H9 (cell line): ENCODE results near the gene PXDC1. TPM values are rescaled to one million over a fixed set of nuclear protein-coding genes. Genes with fewer than 3 reads are reported as not detected.

ENCODE experiments used
- DNase-seq: peaks from one replicate; pipeline ENCODE4 v3.0.0-alpha.2; 2017
- H2AFZ ChIP-seq: one replicate; pipeline ENCODE4 v1.6.1; 2013; ENCODE audit warnings: mild to moderate bottlenecking, low read length, control low read depth, moderate library complexity
- H2AK5ac ChIP-seq: 2 replicates; pipeline ENCODE4 v1.6.1; 2013; ENCODE audit warnings: low read length, control low read depth, mixed read lengths; ENCODE audit not compliant: insufficient read length
- H2BK120ac ChIP-seq: one replicate; pipeline ENCODE4 v1.6.1; 2013; ENCODE audit warnings: low read depth, mild to moderate bottlenecking, low read length, control low read depth, inconsistent platforms; ENCODE audit not compliant: poor library complexity, severe bottlenecking
- H2BK12ac ChIP-seq: 2 replicates; pipeline ENCODE4 v1.6.1; 2013; ENCODE audit warnings: low read length, control low read depth, mixed read lengths, low read depth; ENCODE audit not compliant: insufficient read length
- H2BK15ac ChIP-seq: 2 replicates; pipeline ENCODE4 v1.6.1; 2013; ENCODE audit warnings: low read depth, low read length, control low read depth
- H2BK20ac ChIP-seq: one replicate; pipeline ENCODE4 v1.6.1; 2013; ENCODE audit warnings: low read depth, mild to moderate bottlenecking, low read length, control low read depth, inconsistent platforms; ENCODE audit not compliant: poor library complexity, severe bottlenecking
- H2BK5ac ChIP-seq: 2 replicates; pipeline ENCODE4 v1.6.1; 2013; ENCODE audit warnings: low read length, control low read depth, mixed read lengths; ENCODE audit not compliant: insufficient read length
- H3K14ac ChIP-seq: 2 replicates; pipeline ENCODE4 v1.6.1; 2013; ENCODE audit warnings: low read length, control low read depth; ENCODE audit not compliant: insufficient read depth
- H3K18ac ChIP-seq: 2 replicates; pipeline ENCODE4 v1.6.1; 2013; ENCODE audit warnings: low read depth, mild to moderate bottlenecking, mixed read lengths, low read length, control low read depth; ENCODE audit not compliant: insufficient read length
- H3K23ac ChIP-seq: 2 replicates; pipeline ENCODE4 v1.6.1; 2013; ENCODE audit warnings: low read length, control low read depth, mixed read lengths, low read depth; ENCODE audit not compliant: insufficient read length
- H3K23me2 ChIP-seq: 2 replicates; pipeline ENCODE4 v1.6.1; 2013; ENCODE audit warnings: low read depth, mild to moderate bottlenecking, mixed read lengths, low read length, control low read depth; ENCODE audit not compliant: insufficient read length, poor library complexity, severe bottlenecking
- H3K27ac ChIP-seq: 2 replicates; pipeline ENCODE4 v1.5.1; 2013; ENCODE audit warnings: low read length, control low read depth, mixed read lengths, low read depth; ENCODE audit not compliant: insufficient read length
- H3K27me3 ChIP-seq: 2 replicates; pipeline ENCODE4 v1.6.1; 2013; ENCODE audit warnings: low read length, control low read depth, inconsistent platforms; ENCODE audit not compliant: insufficient read depth
- H3K4ac ChIP-seq: 2 replicates; pipeline ENCODE4 v1.6.1; 2013; ENCODE audit warnings: low read depth, mild to moderate bottlenecking, control low read depth, inconsistent platforms, low read length, moderate library complexity
- H3K4me1 ChIP-seq: 2 replicates; pipeline ENCODE4 v1.6.1; 2013; ENCODE audit warnings: low read length, control low read depth, inconsistent platforms; ENCODE audit not compliant: insufficient read depth
- H3K4me2 ChIP-seq: 2 replicates; pipeline ENCODE4 v1.6.1; 2013; ENCODE audit warnings: low read length, control low read depth, mixed read lengths; ENCODE audit not compliant: insufficient read length, insufficient read depth
- H3K56ac ChIP-seq: 2 replicates; pipeline ENCODE4 v1.6.1; 2013; ENCODE audit warnings: low read depth, mild to moderate bottlenecking, mixed read lengths, low read length, control low read depth; ENCODE audit not compliant: insufficient read length
- H3K79me1 ChIP-seq: 2 replicates; pipeline ENCODE4 v1.6.1; 2013; ENCODE audit warnings: low read depth, mild to moderate bottlenecking, moderate library complexity, low read length, control low read depth, inconsistent platforms; ENCODE audit not compliant: insufficient read depth, poor library complexity, severe bottlenecking
- H3K79me2 ChIP-seq: 2 replicates; pipeline ENCODE4 v1.6.1; 2013; ENCODE audit warnings: low read length, control low read depth, inconsistent platforms; ENCODE audit not compliant: insufficient read depth
- H3K9ac ChIP-seq: 2 replicates; pipeline ENCODE4 v1.6.1; 2013; ENCODE audit warnings: low read length, control low read depth, mixed read lengths; ENCODE audit not compliant: insufficient read length; ENCODE audit errors: extremely low read depth
- H3K9me3 ChIP-seq: one replicate; pipeline ENCODE4 v1.6.1; 2013; ENCODE audit warnings: low read depth, low read length, inconsistent platforms; ENCODE audit not compliant: control insufficient read depth
- H3T11ph ChIP-seq: one replicate; pipeline ENCODE4 v1.6.1; 2013; ENCODE audit warnings: mild to moderate bottlenecking, low read length, control low read depth, inconsistent platforms
- H4K20me1 ChIP-seq: one replicate; pipeline ENCODE4 v1.6.1; 2013; ENCODE audit not compliant: control insufficient read depth, insufficient read length, insufficient read depth
- H4K5ac ChIP-seq: 2 replicates; pipeline ENCODE4 v1.6.1; 2013; ENCODE audit warnings: low read depth, mild to moderate bottlenecking, mixed read lengths, low read length, control low read depth; ENCODE audit not compliant: insufficient read length
- H4K8ac ChIP-seq: replicated peaks from 2 replicates; pipeline ENCODE4 v1.6.1; 2013; ENCODE audit warnings: low read length, control low read depth, mixed read lengths, low read depth; ENCODE audit not compliant: insufficient read length
- H4K91ac ChIP-seq: 2 replicates; pipeline ENCODE4 v1.6.1; 2013; ENCODE audit warnings: low read depth, mild to moderate bottlenecking, moderate library complexity, mixed read lengths, low read length, control low read depth; ENCODE audit not compliant: insufficient read length
- H3K27ac Mint-ChIP-seq, 3 experiments: 2 replicates in 2 of 3; 3 replicates in 1 of 3; pipeline ENCODE4 v1.8.0; 2020 to 2021; ENCODE audit warnings: mixed read lengths in 3 of 3, mild to moderate bottlenecking in 1 of 3, moderate library complexity in 1 of 3
- H3K27me3 Mint-ChIP-seq: 2 replicates; pipeline ENCODE4 v1.8.0; 2021; ENCODE audit warnings: low read depth, mild to moderate bottlenecking, moderate library complexity, mixed read lengths
- H3K36me3 Mint-ChIP-seq, 3 experiments: 2 replicates in 2 of 3; 3 replicates in 1 of 3; pipeline ENCODE4 v1.8.0; 2020 to 2021; ENCODE audit warnings: low read depth in 3 of 3, mixed read lengths in 3 of 3; ENCODE audit not compliant: insufficient read depth in 1 of 3
- H3K4me1 Mint-ChIP-seq, 2 experiments: 2 replicates each; pipeline ENCODE4 v1.8.0; 2020; ENCODE audit warnings: mixed read lengths in 2 of 2
- H3K4me3 Mint-ChIP-seq, 2 experiments: 2 replicates in 1 of 2; 3 replicates in 1 of 2; pipeline ENCODE4 v1.8.0; 2020 to 2021; ENCODE audit warnings: mild to moderate bottlenecking in 2 of 2, mixed read lengths in 2 of 2, moderate library complexity in 1 of 2
- H3K9me3 Mint-ChIP-seq, 2 experiments: 2 replicates in 1 of 2; 3 replicates in 1 of 2; pipeline ENCODE4 v1.8.0; 2020; ENCODE audit warnings: mild to moderate bottlenecking in 2 of 2, mixed read lengths in 2 of 2, moderate library complexity in 1 of 2
- CTCF ChIP-seq: fragments of 200-600 bp; sonication (generic); conservative IDR thresholded peaks from 3 replicates; pipeline ENCODE4 v1.8.0; 2021; ENCODE audit warnings: antibody characterized with exemption, mild to moderate bottlenecking
- WGBS: extraction: QIAGEN DNeasy Blood & Tissue Kit; methylation state at CpG from one replicate; pipeline ENCODE4 v1.1.7; 2013; ENCODE audit warnings: missing lambda C conversion rate, low lambda C conversion rate, mixed read lengths; ENCODE audit not compliant: insufficient read length; ENCODE audit errors: extremely low coverage; 5-methylcytosine and 5-hydroxymethylcytosine counted together
- total RNA-seq: library from RNA; stranded (reverse); gene quantifications from 2 replicates; pipeline ENCODE4 v1.2.1, GENCODE V29; 2021

PXDC1 gene
- total RNA-seq, 1 experiment from 2014 or later: 3.1 TPM

GRCh38 chr6:3714111-3714510 lies 37.4 kb downstream of the PXDC1 start:
- Histone ChIP-seq H3K27ac (no peak overlapping the region), H3K79me2 (no peaks in the 10 kb centered on the region)
- WGBS: no CpG with 5 or more reads among the region's 4 CpGs

More at GRCh38 chr6:3714111-3714510, 37.4 kb downstream of the PXDC1 start:
- Histone ChIP-seq H4K5ac (no peak overlapping the region), H4K8ac (no peak overlapping the region), H3K9me3 (peaks cover 5% of the 10 kb centered on the region), H2AK5ac (no peak overlapping the region), H3K18ac (no peak overlapping the region), H3K79me1 (no peaks in the 10 kb centered on the region), H3T11ph (no peak overlapping the region), H2AFZ (no peak overlapping the region), H3K23me2 (no peaks in the 10 kb centered on the region), H2BK12ac (no peak overlapping the region), H2BK5ac (no peak overlapping the region), H4K91ac (no peak overlapping the region), H3K9ac (no peak overlapping the region), H3K4ac (no peak overlapping the region), H3K27me3 (no peaks in the 10 kb centered on the region), H3K4me1 (no peaks in the 10 kb centered on the region; the same call in 1 of the 2 replicates), H2BK20ac (no peak overlapping the region), H4K20me1 (no peaks in the 10 kb centered on the region), H3K23ac (no peak overlapping the region), H2BK15ac (no peak overlapping the region), H3K14ac (no peak overlapping the region), H2BK120ac (no peak overlapping the region), H3K4me2 (no peak overlapping the region), H3K56ac (no peak overlapping the region)
- H3K27ac Mint-ChIP-seq: no peak overlapping the region
- H3K36me3 Mint-ChIP-seq: 0 out of 7 replicates have a peak, but pooled peaks cover 0 to 4% (median 0%) of the 10 kb centered on the region in 3 experiments
- H3K9me3 Mint-ChIP-seq: peaks cover 0 to 2% of the 10 kb centered on the region in 2 experiments; a peak in 2 of 5 replicates
- peaks cover 3% of the 10 kb centered on the region in 2 experiments for H3K4me1 Mint-ChIP-seq
- no peak overlapping the region for H3K4me3 Mint-ChIP-seq
- H3K27me3 Mint-ChIP-seq: peaks cover 5% of the 10 kb centered on the region; the same call in 1 of the 2 replicates
- no peak for DNase-seq
- no peak for TF ChIP-seq CTCF
